Psoas muscle (tissue), 8 donors: ENCODE results near the gene MRPL3. TPM values are rescaled to one million over a fixed set of nuclear protein-coding genes. Genes with fewer than 3 reads are reported as not detected.

Experiments
- ATAC-seq, 4 donors: fragments of 200-7000 bp; cut with Tn5 transposase; one replicate each; pipeline ENCODE4 v1.9.1; 2020; ENCODE audit warnings: moderate library complexity in 3 of 4, mild to moderate bottlenecking in 2 of 4
- DNase-seq, 2 donors: peaks; one replicate each; pipeline ENCODE4 v3.0.0-alpha.2; 2020
- H3K27ac ChIP-seq: fragments of 200-600 bp; one replicate; pipeline ENCODE4 v1.8.0; 2022
- H3K27me3 ChIP-seq, 3 donors: fragments of 200-600 bp in 1 of 3; one replicate each; pipeline versions ENCODE4 v1.6.1 to v1.8.0; 2013 to 2022; ENCODE audit warnings: low read length in 2 of 3, mild to moderate bottlenecking in 2 of 3, moderate library complexity in 1 of 3; ENCODE audit not compliant: insufficient read depth in 3 of 3
- H3K36me3 ChIP-seq, 2 donors: fragments of 200-600 bp in 1 of 2; one replicate each; pipeline versions ENCODE4 v1.6.1 to v1.8.0; 2013 to 2022; ENCODE audit warnings: low read depth in 1 of 2, mild to moderate bottlenecking in 1 of 2, moderate library complexity in 1 of 2; ENCODE audit not compliant: insufficient read depth in 1 of 2
- H3K4me1 ChIP-seq: fragments of 200-600 bp; one replicate; pipeline ENCODE4 v1.8.0; 2022
- H3K4me3 ChIP-seq: fragments of 200-600 bp; one replicate; pipeline ENCODE4 v1.8.0; 2022; ENCODE audit warnings: mild to moderate bottlenecking
- H3K9me3 ChIP-seq: fragments of 200-600 bp; one replicate; pipeline ENCODE4 v1.8.0; 2022
- CTCF ChIP-seq: fragments of 200-600 bp; IDR thresholded peaks from one replicate; pipeline ENCODE4 v1.8.0; 2022; ENCODE audit warnings: antibody characterized with exemption
- WGBS, 3 donors: extraction: QIAGEN DNeasy Blood & Tissue Kit; methylation state at CpG; one replicate each; pipeline versions ENCODE4 v1.1.6 to v1.1.7; 2013; 5-methylcytosine and 5-hydroxymethylcytosine counted together
- intact Hi-C, 2 donors: fragments of 100-400 bp; cut with DNase I; formaldehyde crosslinking; loops; one replicate each; pipeline versions ENCODE4 v1.11.0 to v1.14.2; 2022
- polyA plus RNA-seq, 3 donors: library from polyadenylated mRNA; stranded (reverse); fragments of 200-250 nt; gene quantifications; one replicate each; pipeline ENCODE4 v1.2.3, GENCODE V29; 2013
- total RNA-seq, 4 donors: library from RNA; stranded (reverse); fragmentation: NEBNext Ultra II Directional in 2 of 4; extraction: Animal tissue kit (Norgen Biotek cat#: 25700) in 2 of 4; gene quantifications; one replicate each; pipeline versions ENCODE4 v1.2.1 to v1.2.4, GENCODE V29; 2021 to 2023
- donor health status: healthy with polysubstance abuse.
- donor health status: DM: no; HTN: no; CAD: no; lungs with moderate emphysema.
- donor health status: Bipolar disorder and iron deficiency.
- donor health status: healthy.
- donor health status: DM: yes; HTN: yes; CAD: no.
- donor health status: DM: no; HTN: no; CAD: no.
- donor health status: DM: no; HTN: no; CAD: no.
- donor health status: DM: yes; HTN: yes; CAD: no.

The MRPL3 gene
- total and polyA plus RNA-seq, 7 donors: 53.0 to 156 (median 85.5) TPM

- H3K27me3 ChIP-seq: no peaks in the 10 kb centered on the region
- intact Hi-C loops: no loop called here
- DNase-seq (no peak), ATAC-seq (no peak)
- H3K4me1 ChIP-seq: no peaks in the 10 kb centered on the region
- H3K4me3 ChIP-seq: no peak overlapping the region
- peaks cover 4% of the 10 kb centered on the region for H3K9me3 ChIP-seq
- no peaks in the 10 kb centered on the region for H3K36me3 ChIP-seq
- 74 to 79% (median 77%) methylated on average over 7 of the region's 7 CpGs for WGBS, 3 donors
- TF ChIP-seq CTCF: no peak
- no peak overlapping the region for H3K27ac ChIP-seq
These were observed 15.9 kb upstream of the MRPL3 start for GRCh38 chr3:131518680-131519079.

DNA sequence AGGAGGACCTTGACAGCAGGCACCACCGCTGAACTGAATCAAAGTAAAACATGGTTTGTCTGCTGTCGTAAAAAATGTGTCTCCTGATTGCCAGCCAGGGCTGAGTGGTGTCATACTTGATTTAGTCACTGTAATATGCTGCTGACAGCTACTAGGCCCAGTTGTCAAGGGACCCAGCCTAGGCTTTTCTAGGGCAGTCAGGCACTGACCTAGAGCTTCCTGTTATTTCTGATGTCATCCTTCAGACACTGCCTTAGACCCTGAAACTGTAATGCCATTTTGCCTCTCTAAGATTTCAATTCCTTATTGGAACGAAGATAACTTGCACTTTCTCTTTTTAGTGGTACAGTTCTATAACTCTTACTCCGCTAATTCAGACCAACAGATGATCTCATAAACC, 2.6 kb upstream of the MRPL3 start:
- TF ChIP-seq CTCF: no peak
- Histone ChIP-seq H3K9me3 (no peaks in the 10 kb centered on the region), H3K36me3 (peaks cover under 1 to 2% of the 10 kb centered on the region in 2 donors), H3K27ac (no peak overlapping the region), H3K4me3 (no peak overlapping the region), H3K27me3 (no peaks in the 10 kb centered on the region), H3K4me1 (peaks cover 15% of the 10 kb centered on the region)
- intact Hi-C loops: no loop called here
- ATAC-seq (no peak), DNase-seq (no peak)
- 73 to 82% (median 74%) methylated on average over 4 of the region's 4 CpGs for WGBS, 3 donors

DNA sequence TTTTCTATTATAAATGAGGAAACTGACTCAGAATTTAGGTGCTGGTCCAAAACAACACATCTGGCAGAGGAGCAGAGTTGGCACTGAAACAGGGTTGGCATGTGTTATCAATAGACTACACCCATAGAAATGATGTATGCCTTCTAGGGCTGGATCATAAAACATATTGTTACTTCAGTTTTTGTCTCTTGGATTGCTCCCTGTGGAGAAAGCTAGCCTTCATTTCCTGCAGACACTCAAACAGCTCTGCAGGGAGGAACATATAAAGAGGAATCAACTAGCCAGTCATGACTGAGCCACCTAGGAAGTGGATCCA, 507 bp upstream of the MRPL3 start:
- intact Hi-C loops: loop anchor here in 1 of 2 donors (5.0 kb wide), 1 partner anchor 476 kb away; the partner anchor contains the start of genes ASTE1 and NEK11
- no peak for TF ChIP-seq CTCF
- Histone ChIP-seq H3K27me3 (no peaks in the 10 kb centered on the region), H3K27ac (peak overlapping the region; percentile 85), H3K9me3 (no peaks in the 10 kb centered on the region), H3K4me1 (peaks cover 15% of the 10 kb centered on the region), H3K36me3 (peaks cover 5 to 24% of the 10 kb centered on the region in 2 donors), H3K4me3 (peak overlapping the region; percentile 91)
- DNase-seq (no peak), ATAC-seq (peak in 2 of 4 donors; percentile 10 to 25)

DNA sequence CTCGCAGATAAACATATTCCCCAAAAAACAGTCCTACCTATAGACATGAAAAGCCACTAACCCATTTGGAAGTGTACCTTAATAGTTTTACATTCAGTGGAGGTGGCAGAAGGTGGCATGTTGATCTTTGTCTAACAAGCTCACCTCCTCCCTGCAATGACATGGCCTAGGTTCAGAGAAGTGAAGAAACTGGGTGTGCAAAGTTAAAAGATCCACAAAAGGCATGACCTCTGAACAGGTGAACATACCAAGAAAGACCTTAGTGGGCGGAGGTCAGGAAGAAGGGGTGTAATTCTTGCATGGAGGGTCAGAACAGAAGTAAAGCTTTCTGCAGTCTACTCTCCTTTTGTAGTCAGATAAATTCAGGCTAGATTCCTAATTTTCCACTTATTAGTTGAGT, 822 bp downstream of the MRPL3 start:
- peak overlapping the region; percentile 91 for H3K4me3 ChIP-seq
- 36 to 50% (median 47%) methylated on average over 2 of the region's 2 CpGs for WGBS, 3 donors
- no peaks in the 10 kb centered on the region for H3K27me3 ChIP-seq
- H3K27ac ChIP-seq: peak overlapping the region; percentile 85
- peaks cover 15% of the 10 kb centered on the region for H3K4me1 ChIP-seq
- no peak for TF ChIP-seq CTCF
- no peaks in the 10 kb centered on the region for H3K9me3 ChIP-seq
- ATAC-seq: no peak
- peaks cover 5 to 37% of the 10 kb centered on the region in 2 donors for H3K36me3 ChIP-seq
- intact Hi-C loops: loop anchor here in 1 of 2 donors (5.0 kb wide), 1 partner anchor 475 kb away; the partner anchor contains the start of genes ASTE1 and NEK11
- DNase-seq: no peak

DNA sequence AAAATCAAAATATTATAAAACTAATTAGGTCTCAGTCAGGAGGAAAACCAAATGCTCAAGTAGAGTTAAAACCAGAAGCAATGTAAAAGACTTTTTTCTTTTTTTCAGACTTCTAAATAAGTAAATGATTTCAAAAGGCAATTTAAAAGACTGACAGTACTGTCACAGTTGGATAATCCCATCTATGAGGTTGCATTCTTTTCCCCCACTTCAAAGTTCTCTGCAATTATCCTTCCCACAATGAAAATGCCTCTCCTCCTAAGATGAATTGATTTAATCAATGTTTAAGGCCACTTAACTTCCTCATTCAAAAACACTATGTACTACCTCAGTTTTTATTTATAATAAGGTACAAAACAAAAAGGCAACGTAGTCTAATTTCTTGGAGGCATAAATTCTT, 8.1 kb downstream of the MRPL3 start:
- no peak for TF ChIP-seq CTCF
- Histone ChIP-seq H3K9me3 (no peaks in the 10 kb centered on the region), H3K4me3 (no peak overlapping the region), H3K27ac (no peak overlapping the region), H3K36me3 (peaks cover under 1 to 92% of the 10 kb centered on the region in 2 donors), H3K4me1 (no peaks in the 10 kb centered on the region), H3K27me3 (no peaks in the 10 kb centered on the region)
- intact Hi-C loops: loop anchor here in 1 of 2 donors (10.0 kb wide), 1 partner anchor 110 kb away; the partner anchor contains the start of gene NUDT16
- 88 to 95% (median 92%) methylated on average over 1 of the region's 1 CpG for WGBS, 3 donors
- ATAC-seq: no peak
- no peak for DNase-seq
